Measurements from ENCODE around the gene SOCS3. TPM values are rescaled to one million over a fixed set of nuclear protein-coding genes. Genes with fewer than 3 reads are reported as not detected.

SOCS3 gene
- total RNA-seq, 1 experiment from 2014 or later, result 53.1 TPM

DNA sequence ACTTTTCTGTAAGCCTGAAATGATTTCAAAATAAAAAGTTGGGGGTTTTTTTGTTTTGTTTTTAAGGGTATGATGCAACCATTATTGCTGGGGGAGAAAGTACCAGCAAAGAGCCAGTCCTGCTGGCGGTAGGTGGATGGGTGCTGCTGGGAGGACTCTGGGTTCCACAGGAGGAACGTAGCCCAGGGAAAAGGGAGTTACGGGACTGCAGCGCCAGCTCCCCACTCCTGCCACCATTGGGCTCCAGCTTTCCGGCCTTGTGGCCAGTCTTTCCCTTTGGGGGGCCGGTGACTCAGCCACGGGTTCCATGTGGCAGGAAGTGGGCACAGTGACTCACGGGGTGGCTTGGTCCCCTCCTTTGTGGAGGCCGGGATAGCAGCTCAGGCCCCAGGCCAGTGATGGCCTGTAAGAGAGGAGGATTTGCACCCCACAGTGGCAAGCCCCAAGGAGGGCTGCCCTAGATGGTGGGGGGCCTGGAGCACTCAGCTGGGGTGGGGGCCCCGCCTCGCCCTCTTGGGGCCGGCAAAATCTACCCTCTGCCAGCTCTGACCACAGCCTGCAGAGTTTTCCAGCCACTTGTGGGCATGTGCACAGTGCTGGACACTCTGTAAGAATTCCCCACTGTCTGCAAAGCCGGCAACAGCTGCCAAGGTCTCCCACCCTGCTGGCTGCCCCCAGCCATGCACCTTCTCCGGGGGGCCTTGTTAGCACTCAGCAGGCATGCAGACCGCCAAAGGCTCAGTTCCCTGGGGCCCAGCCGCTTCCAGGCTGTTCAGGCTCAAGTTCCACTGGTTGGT, 30.4 kb downstream of the SOCS3 start:
- Histone ChIP-seq H3K27ac (ENCODE audit: low read length) (peak overlapping the region; percentile 87), H3K36me3 (ENCODE audit: control insufficient read depth, insufficient read depth, low read length) (no peaks in the 10 kb centered on the region), H3K4me1 (ENCODE audit: control insufficient read depth, insufficient read depth, low read length) (peaks cover 58% of the 10 kb centered on the region), H3K4me3 (ENCODE audit: low read depth in 2 of 2, low read length in 2 of 2) (peak overlapping the region in 1 of 2 experiments; percentile 6; a peak in 1 of 4 replicates), H3K27me3 (ENCODE audit: control insufficient read depth, insufficient read depth, low read length) (no peaks in the 10 kb centered on the region), H3K9me3 (ENCODE audit: control insufficient read depth, insufficient read depth, low read depth, low read length) (no peaks in the 10 kb centered on the region)
- 0 out of 2 replicates have a peak, but pooled peaks have one; percentile 50 for TF ChIP-seq TCF7L2 (IDR thresholded peaks at IDR 0.05; ENCODE audit: low read depth, low read length)
- TF ChIP-seq SIN3A (IDR thresholded peaks at IDR 0.05; ENCODE audit: borderline replicate concordance, insufficient read depth, low read depth, low read length), result no peak
- DNase-seq (ENCODE audit: low read depth, low spot score) (no peak), ATAC-seq (peak; percentile 69)
- in situ Hi-C loops (cut with HindIII; ENCODE audit: low pct_unique_long_range_greater_than_20kb, low sequenced_read_pairs) (no loop called here), intact Hi-C loops (cut with micrococcal nuclease; ENCODE audit: unreplicated experiment) (loop anchor here (1.0 kb wide), 1 partner anchor 22 kb away; no protein-coding TSS in a partner anchor)
- ChIA-PET POLR2A (interaction anchor here (0.7 to 0.8 kb wide), 3 partner anchors 14 to 213 kb away, joined by 3 to 4 read pairs (median 3); no protein-coding TSS in a partner anchor), CTCF (interaction anchor here (0.5 to 1.4 kb wide), 2 partner anchors 8 to 15 kb away, joined by 5 to 9 read pairs; no protein-coding TSS in a partner anchor)
- no TSS peak for BruUV-seq (replicated peaks)

DNA sequence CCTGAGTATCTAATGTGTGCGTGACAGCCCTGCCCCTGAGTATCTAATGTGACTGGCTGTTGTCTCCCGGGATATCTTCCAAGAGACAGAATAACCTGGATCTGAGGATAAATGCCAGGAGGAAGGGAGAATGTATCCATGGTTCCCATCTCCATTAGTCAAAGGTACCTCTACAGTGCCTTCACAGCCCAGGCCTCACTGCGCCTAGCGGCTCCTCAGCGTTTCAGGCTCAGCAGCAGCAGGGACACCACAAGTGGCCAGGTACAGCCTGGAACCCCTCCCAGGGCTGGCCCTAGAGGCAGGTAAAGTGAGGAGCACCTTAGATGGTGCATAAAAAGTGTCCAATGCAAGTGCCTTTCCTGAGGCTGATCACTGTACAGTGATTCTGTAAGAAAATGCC, 32.0 kb downstream of the SOCS3 start:
- H3K27me3 ChIP-seq (ENCODE audit: control insufficient read depth, insufficient read depth, low read length), result no peaks in the 10 kb centered on the region
- ChIA-PET POLR2A (no interaction called here), CTCF (no interaction called here)
- DNase-seq (ENCODE audit: low read depth, low spot score), result no peak
- no peaks in the 10 kb centered on the region for H3K9me3 ChIP-seq (ENCODE audit: control insufficient read depth, insufficient read depth, low read depth, low read length)
- BruUV-seq (replicated peaks), result no TSS peak
- H3K27ac ChIP-seq (ENCODE audit: low read length), result peak overlapping the region; percentile 20; the same call in 1 of the 2 replicates
- in situ Hi-C loops (cut with HindIII; ENCODE audit: low pct_unique_long_range_greater_than_20kb, low sequenced_read_pairs), result no loop called here
- H3K4me3 ChIP-seq (ENCODE audit: low read depth in 2 of 2, low read length in 2 of 2), result no peak overlapping the region
- intact Hi-C loops (cut with micrococcal nuclease; ENCODE audit: unreplicated experiment), result no loop called here
- H3K4me1 ChIP-seq (ENCODE audit: control insufficient read depth, insufficient read depth, low read length), result peaks cover 53% of the 10 kb centered on the region
- H3K36me3 ChIP-seq (ENCODE audit: control insufficient read depth, insufficient read depth, low read length), result no peaks in the 10 kb centered on the region
- no peak for ATAC-seq
- TF ChIP-seq, protein P1, sequence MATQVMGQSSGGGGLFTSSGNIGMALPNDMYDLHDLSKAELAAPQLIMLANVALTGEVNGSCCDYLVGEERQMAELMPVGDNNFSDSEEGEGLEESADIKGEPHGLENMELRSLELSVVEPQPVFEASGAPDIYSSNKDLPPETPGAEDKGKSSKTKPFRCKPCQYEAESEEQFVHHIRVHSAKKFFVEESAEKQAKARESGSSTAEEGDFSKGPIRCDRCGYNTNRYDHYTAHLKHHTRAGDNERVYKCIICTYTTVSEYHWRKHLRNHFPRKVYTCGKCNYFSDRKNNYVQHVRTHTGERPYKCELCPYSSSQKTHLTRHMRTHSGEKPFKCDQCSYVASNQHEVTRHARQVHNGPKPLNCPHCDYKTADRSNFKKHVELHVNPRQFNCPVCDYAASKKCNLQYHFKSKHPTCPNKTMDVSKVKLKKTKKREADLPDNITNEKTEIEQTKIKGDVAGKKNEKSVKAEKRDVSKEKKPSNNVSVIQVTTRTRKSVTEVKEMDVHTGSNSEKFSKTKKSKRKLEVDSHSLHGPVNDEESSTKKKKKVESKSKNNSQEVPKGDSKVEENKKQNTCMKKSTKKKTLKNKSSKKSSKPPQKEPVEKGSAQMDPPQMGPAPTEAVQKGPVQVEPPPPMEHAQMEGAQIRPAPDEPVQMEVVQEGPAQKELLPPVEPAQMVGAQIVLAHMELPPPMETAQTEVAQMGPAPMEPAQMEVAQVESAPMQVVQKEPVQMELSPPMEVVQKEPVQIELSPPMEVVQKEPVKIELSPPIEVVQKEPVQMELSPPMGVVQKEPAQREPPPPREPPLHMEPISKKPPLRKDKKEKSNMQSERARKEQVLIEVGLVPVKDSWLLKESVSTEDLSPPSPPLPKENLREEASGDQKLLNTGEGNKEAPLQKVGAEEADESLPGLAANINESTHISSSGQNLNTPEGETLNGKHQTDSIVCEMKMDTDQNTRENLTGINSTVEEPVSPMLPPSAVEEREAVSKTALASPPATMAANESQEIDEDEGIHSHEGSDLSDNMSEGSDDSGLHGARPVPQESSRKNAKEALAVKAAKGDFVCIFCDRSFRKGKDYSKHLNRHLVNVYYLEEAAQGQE (IDR thresholded peaks at IDR 0.05; ENCODE audit: insufficient read depth in 1 of 2, low read depth in 2 of 2, low read length in 1 of 2), result no peak
- TF ChIP-seq, protein P2, sequence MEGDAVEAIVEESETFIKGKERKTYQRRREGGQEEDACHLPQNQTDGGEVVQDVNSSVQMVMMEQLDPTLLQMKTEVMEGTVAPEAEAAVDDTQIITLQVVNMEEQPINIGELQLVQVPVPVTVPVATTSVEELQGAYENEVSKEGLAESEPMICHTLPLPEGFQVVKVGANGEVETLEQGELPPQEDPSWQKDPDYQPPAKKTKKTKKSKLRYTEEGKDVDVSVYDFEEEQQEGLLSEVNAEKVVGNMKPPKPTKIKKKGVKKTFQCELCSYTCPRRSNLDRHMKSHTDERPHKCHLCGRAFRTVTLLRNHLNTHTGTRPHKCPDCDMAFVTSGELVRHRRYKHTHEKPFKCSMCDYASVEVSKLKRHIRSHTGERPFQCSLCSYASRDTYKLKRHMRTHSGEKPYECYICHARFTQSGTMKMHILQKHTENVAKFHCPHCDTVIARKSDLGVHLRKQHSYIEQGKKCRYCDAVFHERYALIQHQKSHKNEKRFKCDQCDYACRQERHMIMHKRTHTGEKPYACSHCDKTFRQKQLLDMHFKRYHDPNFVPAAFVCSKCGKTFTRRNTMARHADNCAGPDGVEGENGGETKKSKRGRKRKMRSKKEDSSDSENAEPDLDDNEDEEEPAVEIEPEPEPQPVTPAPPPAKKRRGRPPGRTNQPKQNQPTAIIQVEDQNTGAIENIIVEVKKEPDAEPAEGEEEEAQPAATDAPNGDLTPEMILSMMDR (IDR thresholded peaks at IDR 0.05), result no peak

DNA sequence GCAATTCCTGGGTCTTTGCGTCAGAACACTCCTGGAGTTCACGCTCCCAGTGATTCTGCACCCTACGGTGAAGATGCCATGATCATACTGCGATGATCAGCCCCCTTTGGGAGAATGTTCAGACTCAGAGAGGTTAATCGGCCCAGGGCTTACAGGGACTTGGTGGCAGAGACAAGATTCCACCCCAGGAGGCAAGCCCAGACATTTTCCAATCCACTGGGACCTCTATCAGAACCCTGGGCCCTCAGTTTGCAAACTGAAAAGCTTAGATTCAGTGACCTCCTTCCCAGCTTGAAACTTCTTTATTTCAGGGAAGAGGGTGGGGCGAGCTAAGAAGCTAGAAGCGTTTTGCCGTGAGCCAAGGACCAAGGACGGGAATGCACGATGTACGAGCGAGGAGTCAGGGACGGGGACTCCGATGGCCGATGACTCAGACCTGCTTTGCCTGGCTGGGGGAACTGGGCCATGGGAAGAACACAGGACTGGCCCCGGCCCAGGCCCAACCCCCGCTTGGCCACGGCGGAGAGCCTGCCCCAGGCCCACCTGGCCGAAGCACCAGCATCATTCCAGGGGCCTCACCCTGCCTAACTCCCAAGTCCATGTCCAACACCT, 34.7 kb downstream of the SOCS3 start:
- peaks cover 33% of the 10 kb centered on the region for H3K4me1 ChIP-seq (ENCODE audit: control insufficient read depth, insufficient read depth, low read length)
- intact Hi-C loops (cut with micrococcal nuclease; ENCODE audit: unreplicated experiment), result no loop called here
- CTCF ChIA-PET, result interaction anchor here (0.6 kb wide), 1 partner anchor 92 kb away, joined by 4 read pairs; no protein-coding TSS in a partner anchor

More for the DNA sequence above, 34.7 kb downstream of the SOCS3 start:
- no TSS peak for BruUV-seq (replicated peaks)
- in situ Hi-C loops (cut with HindIII; ENCODE audit: low pct_unique_long_range_greater_than_20kb, low sequenced_read_pairs), result no loop called here
- DNase-seq (ENCODE audit: low read depth, low spot score) (no peak), ATAC-seq (no peak)
- POLR2A ChIA-PET, result interaction anchor here (0.6 kb wide), 1 partner anchor 1086 kb away, joined by 3 read pairs; no protein-coding TSS in a partner anchor
- peak overlapping the region; percentile 59 for H3K27ac ChIP-seq (ENCODE audit: low read length)
- H3K36me3 ChIP-seq (ENCODE audit: control insufficient read depth, insufficient read depth, low read length), result no peaks in the 10 kb centered on the region
- TF ChIP-seq, protein P1 (IDR thresholded peaks at IDR 0.05; ENCODE audit: insufficient read depth in 1 of 2, low read depth in 2 of 2, low read length in 1 of 2), result no peak
- TF ChIP-seq TCF7L2 (IDR thresholded peaks at IDR 0.05; ENCODE audit: low read depth, low read length) (no peak), SIN3A (IDR thresholded peaks at IDR 0.05; ENCODE audit: borderline replicate concordance, insufficient read depth, low read depth, low read length) (no peak), POLR2AphosphoS5 (IDR thresholded peaks at IDR 0.05; ENCODE audit: low read depth, low read length) (no peak)
- TF ChIP-seq, protein P2 (IDR thresholded peaks at IDR 0.05), result no peak
- H3K4me3 ChIP-seq (ENCODE audit: low read depth in 2 of 2, low read length in 2 of 2), result no peak overlapping the region
- no peaks in the 10 kb centered on the region for H3K27me3 ChIP-seq (ENCODE audit: control insufficient read depth, insufficient read depth, low read length)
- H3K9me3 ChIP-seq (ENCODE audit: control insufficient read depth, insufficient read depth, low read depth, low read length), result no peaks in the 10 kb centered on the region
